HG03457 (cell line): Measurements from ENCODE around the gene MCF2L.

Experiments
- ATAC-seq: cut with Tn5 transposase; IDR thresholded peaks from one replicate; pipeline ENCODE4 v1.9.1; 2021; ENCODE audit warnings: moderate number of reproducible peaks; ENCODE audit not compliant: unreplicated experiment

MCF2L gene

GRCh38 chr13:112977091-112977490, 8.1 kb downstream of the MCF2L start:
- no peak for ATAC-seq

- ATAC-seq, result no peak
Observed at GRCh38 chr13:112977525-112977924, 8.5 kb downstream of the MCF2L start.

- no peak for ATAC-seq
Observed at GRCh38 chr13:112978561-112979405, 9.8 kb downstream of the MCF2L start.

- no peak for ATAC-seq
Observed at GRCh38 chr13:112979406-112979902, 10.4 kb downstream of the MCF2L start.

- ATAC-seq, result no peak
Observed at GRCh38 chr13:112980434-112980833, 11.4 kb downstream of the MCF2L start.

GRCh38 chr13:112981451-112981850, 12.4 kb downstream of the MCF2L start:
- no peak for ATAC-seq

GRCh38 chr13:112982281-112983041, 13.4 kb downstream of the MCF2L start:
- no peak for ATAC-seq

- no peak for ATAC-seq
Observed at GRCh38 chr13:112983042-112983305, 14.0 kb downstream of the MCF2L start.

- ATAC-seq, result no peak
Observed at GRCh38 chr13:112983428-112984196, 14.6 kb downstream of the MCF2L start.

GRCh38 chr13:112984501-112984900, 15.5 kb downstream of the MCF2L start:
- no peak for ATAC-seq

GRCh38 chr13:112984954-112985802, 16.2 kb downstream of the MCF2L start:
- ATAC-seq, result no peak

- no peak for ATAC-seq
Observed at GRCh38 chr13:112985803-112986408, 16.9 kb downstream of the MCF2L start.

- no peak for ATAC-seq
Observed at GRCh38 chr13:112986470-112986869, 17.5 kb downstream of the MCF2L start.

- no peak for ATAC-seq
Observed at GRCh38 chr13:112986946-112987681, 18.1 kb downstream of the MCF2L start.

- ATAC-seq, result no peak
Observed at GRCh38 chr13:112987682-112988024, 18.6 kb downstream of the MCF2L start.

GRCh38 chr13:112990783-112991182, 21.8 kb downstream of the MCF2L start:
- ATAC-seq, result no peak

- no peak for ATAC-seq
Observed at GRCh38 chr13:112991609-112992008, 22.6 kb downstream of the MCF2L start.

- ATAC-seq, result no peak
Observed at GRCh38 chr13:112992931-112993680, 24.1 kb downstream of the MCF2L start.
